B cell (primary cell): ENCODE results near the gene VPS26B.

Source experiments
- EZH2 ChIP-seq: IDR thresholded peaks from 2 replicates; pipeline ENCODE4 v1.6.1; 2012; ENCODE audit warnings: borderline replicate concordance, low read depth, mild to moderate bottlenecking, moderate library complexity, low read length; ENCODE audit not compliant: insufficient read depth, poor library complexity, severe bottlenecking
- TF ChIP-seq, protein P1 (sequence below): fragments of 200-600 bp; IDR thresholded peaks from one replicate; pipeline ENCODE4 v1.8.0; 2022; ENCODE audit warnings: antibody characterized with exemption, mild to moderate bottlenecking

DNA sequence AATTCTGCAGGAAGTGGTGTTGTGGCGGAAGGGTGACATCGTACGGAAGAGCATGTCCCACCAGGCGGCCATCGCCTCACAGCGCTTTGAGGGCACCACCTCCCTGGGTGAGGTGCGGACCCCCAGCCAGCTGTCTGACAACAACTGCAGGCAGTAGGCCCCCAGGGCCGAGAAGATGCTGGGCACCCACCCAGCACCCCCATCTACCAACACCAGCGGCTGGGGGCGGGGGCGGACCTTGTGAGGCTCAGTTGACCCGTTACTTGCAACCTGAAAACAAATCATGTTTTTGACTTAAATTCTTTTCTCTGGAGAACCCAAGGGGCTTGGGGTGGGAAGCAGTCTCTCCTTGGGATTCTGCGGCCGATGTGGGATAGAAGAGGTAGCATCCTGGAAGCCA is 21.0 kb downstream of the VPS26B start:
- TF ChIP-seq, protein P1, sequence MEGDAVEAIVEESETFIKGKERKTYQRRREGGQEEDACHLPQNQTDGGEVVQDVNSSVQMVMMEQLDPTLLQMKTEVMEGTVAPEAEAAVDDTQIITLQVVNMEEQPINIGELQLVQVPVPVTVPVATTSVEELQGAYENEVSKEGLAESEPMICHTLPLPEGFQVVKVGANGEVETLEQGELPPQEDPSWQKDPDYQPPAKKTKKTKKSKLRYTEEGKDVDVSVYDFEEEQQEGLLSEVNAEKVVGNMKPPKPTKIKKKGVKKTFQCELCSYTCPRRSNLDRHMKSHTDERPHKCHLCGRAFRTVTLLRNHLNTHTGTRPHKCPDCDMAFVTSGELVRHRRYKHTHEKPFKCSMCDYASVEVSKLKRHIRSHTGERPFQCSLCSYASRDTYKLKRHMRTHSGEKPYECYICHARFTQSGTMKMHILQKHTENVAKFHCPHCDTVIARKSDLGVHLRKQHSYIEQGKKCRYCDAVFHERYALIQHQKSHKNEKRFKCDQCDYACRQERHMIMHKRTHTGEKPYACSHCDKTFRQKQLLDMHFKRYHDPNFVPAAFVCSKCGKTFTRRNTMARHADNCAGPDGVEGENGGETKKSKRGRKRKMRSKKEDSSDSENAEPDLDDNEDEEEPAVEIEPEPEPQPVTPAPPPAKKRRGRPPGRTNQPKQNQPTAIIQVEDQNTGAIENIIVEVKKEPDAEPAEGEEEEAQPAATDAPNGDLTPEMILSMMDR, result no peak
- no peak for TF ChIP-seq EZH2
